HEK293T (cell line): Measurements from ENCODE around the gene FAM124A.

Experiments
- CTCF ChIA-PET: fragments of 350-600 bp; formaldehyde crosslinking; extraction: SDS; loops from one replicate; lab custom pipeline; 2021; ENCODE audit warnings: antibody characterized with exemption, inconsistent platforms; lab: Yijun Ruan, JAX
- POLR2A ChIA-PET: fragments of 350-600 bp; formaldehyde crosslinking; extraction: SDS; loops from one replicate; lab custom pipeline; 2020; ENCODE audit warnings: antibody characterized with exemption, inconsistent platforms; lab: Yijun Ruan, JAX
- DNase-seq: peaks from one replicate; pipeline ENCODE4 v3.0.0; 2012; ENCODE audit warnings: mixed read lengths; ENCODE audit errors: extremely low spot score
- ARNT ChIP-seq: fragments of 450-650 bp; IDR thresholded peaks from 2 replicates; pipeline ENCODE4 v1.6.1; 2017; ENCODE audit warnings: mild to moderate bottlenecking
- BHLHE40 ChIP-seq: fragments of 450-650 bp; IDR thresholded peaks from 2 replicates; pipeline ENCODE4 v1.6.1; 2016; ENCODE audit warnings: mild to moderate bottlenecking, moderate library complexity, borderline replicate concordance
- CTBP1 ChIP-seq: fragments of 450-650 bp; IDR thresholded peaks from 2 replicates; pipeline ENCODE4 v1.6.1; 2016; ENCODE audit warnings: borderline replicate concordance
- ELF4 ChIP-seq: fragments of 450-650 bp; IDR thresholded peaks from 2 replicates; pipeline ENCODE4 v1.6.1; 2017; ENCODE audit warnings: antibody characterized with exemption
- FOXA1 ChIP-seq: fragments of 450-650 bp; IDR thresholded peaks from 2 replicates; pipeline ENCODE4 v1.6.1; 2016; ENCODE audit warnings: mild to moderate bottlenecking
- FOXK2 ChIP-seq: fragments of 450-650 bp; IDR thresholded peaks from 2 replicates; pipeline ENCODE4 v1.6.1; 2016; ENCODE audit warnings: mild to moderate bottlenecking
- FOXM1 ChIP-seq: fragments of 450-650 bp; IDR thresholded peaks from 2 replicates; pipeline ENCODE4 v1.6.1; 2017; ENCODE audit warnings: mild to moderate bottlenecking, borderline replicate concordance
- HDGF ChIP-seq: fragments of 450-650 bp; IDR thresholded peaks from 2 replicates; pipeline ENCODE4 v1.6.1; 2017; ENCODE audit warnings: antibody characterized with exemption, borderline replicate concordance
- L3MBTL2 ChIP-seq: fragments of 450-650 bp; conservative IDR thresholded peaks from 2 replicates; pipeline ENCODE4 v1.6.1; 2016; ENCODE audit warnings: mild to moderate bottlenecking
- LEF1 ChIP-seq: fragments of 450-650 bp; IDR thresholded peaks from 2 replicates; pipeline ENCODE4 v1.6.1; 2017; ENCODE audit warnings: mild to moderate bottlenecking, borderline replicate concordance
- NFRKB ChIP-seq: fragments of 450-650 bp; IDR thresholded peaks from 2 replicates; pipeline ENCODE4 v1.6.1; 2016; ENCODE audit warnings: mild to moderate bottlenecking, moderate library complexity
- SP1 ChIP-seq: fragments of 450-650 bp; IDR thresholded peaks from 2 replicates; pipeline ENCODE4 v1.6.1; 2017
- SUZ12 ChIP-seq: fragments of 450-650 bp; IDR thresholded peaks from 2 replicates; pipeline ENCODE4 v1.6.1; 2016; ENCODE audit warnings: mild to moderate bottlenecking
- TARDBP ChIP-seq: fragments of 450-650 bp; IDR thresholded peaks from 2 replicates; pipeline ENCODE4 v1.6.1; 2016
- ZNF384 ChIP-seq: fragments of 450-650 bp; IDR thresholded peaks from 2 replicates; pipeline ENCODE4 v1.6.1; 2016
- TF ChIP-seq, protein P1 (sequence below): fragments of 450-650 bp; IDR thresholded peaks from 2 replicates; pipeline ENCODE4 v1.6.1; 2016

Gene FAM124A

DNA sequence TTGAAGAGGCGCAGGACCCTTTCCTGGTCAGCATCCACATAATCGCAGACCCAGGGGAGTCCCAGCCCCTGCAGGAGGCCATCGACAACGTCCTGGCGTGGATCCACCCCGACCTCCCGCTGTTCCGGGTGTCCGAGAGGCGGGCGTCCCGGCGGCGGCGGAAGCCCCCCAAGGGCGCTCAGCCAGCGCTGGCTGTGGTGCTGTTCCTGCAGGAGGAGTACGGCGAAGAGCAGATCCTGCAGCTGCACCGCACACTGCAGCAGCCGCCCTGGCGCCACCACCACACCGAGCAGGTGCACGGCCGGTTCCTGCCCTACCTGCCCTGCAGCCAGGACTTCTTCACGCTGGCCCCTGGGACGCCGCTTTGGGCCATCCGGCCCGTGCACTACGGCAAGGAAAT lies 29.3 kb downstream of the FAM124A start:
- CTCF ChIA-PET = interaction anchor here (1.5 kb wide), 1 partner anchor 126 kb away, joined by 3 read pairs; no protein-coding TSS in a partner anchor

DNA sequence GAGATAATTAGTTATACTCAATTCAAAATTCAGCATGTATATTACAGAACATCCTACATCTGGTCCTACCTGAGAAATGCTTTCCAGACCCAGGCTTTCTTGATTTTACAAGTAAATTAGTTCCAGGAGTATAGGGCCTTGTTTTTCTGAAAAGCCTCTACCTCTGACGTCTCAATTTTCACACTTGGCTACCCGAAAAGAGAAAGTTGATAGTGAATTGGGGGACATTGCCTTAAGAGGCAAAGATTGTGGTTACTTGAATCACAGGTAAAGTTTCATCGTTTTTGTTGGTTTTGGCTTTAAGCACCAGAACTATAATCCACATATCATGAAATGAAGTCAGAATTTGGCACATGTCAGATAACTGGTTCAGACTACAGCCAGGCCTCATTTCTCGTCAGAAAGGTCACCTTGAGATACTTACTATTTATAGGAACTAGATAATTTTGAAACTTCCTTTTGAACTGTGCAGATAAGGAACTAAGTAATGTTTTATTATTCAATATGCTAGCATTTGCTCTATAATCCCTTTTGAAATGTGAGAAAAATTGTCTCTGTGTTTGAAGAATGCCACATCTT lies 30.8 kb downstream of the FAM124A start:
- ChIA-PET POLR2A (no interaction called here), CTCF (no interaction called here)

More for the DNA sequence above, 29.3 kb downstream of the FAM124A start:
- no peak for DNase-seq
- POLR2A ChIA-PET = no interaction called here
- TF ChIP-seq CTBP1 (no peak), HDGF (no peak), LEF1 (no peak), BHLHE40 (no peak), FOXM1 (no peak), ARNT (no peak), ZNF384 (no peak), SUZ12 (no peak), FOXA1 (no peak), L3MBTL2 (no peak), NFRKB (no peak), SP1 (no peak), ELF4 (no peak)
- TF ChIP-seq, protein P1, sequence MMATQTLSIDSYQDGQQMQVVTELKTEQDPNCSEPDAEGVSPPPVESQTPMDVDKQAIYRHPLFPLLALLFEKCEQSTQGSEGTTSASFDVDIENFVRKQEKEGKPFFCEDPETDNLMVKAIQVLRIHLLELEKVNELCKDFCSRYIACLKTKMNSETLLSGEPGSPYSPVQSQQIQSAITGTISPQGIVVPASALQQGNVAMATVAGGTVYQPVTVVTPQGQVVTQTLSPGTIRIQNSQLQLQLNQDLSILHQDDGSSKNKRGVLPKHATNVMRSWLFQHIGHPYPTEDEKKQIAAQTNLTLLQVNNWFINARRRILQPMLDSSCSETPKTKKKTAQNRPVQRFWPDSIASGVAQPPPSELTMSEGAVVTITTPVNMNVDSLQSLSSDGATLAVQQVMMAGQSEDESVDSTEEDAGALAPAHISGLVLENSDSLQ = no peak

DNA sequence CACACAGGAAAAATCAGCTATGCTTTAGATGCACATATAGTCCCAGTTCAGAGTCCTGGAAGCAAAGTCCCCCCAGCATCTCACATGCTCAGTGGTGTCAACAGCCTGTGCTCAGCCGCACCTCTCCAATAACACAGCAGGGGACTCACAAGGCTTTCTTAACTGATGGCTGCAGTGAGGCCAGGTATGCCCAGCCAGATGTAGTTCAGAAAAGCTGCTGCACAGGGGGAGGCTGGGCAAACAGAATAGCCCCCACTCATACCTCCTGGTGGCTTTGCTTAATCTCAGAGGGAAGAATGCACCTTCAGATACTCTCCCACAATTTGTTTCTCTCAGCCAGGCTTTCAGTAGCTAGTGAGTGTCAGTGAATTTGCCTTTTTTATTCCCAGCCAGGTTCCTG lies 33.4 kb downstream of the FAM124A start:
- ChIA-PET POLR2A (no interaction called here), CTCF (interaction anchor here (0.7 kb wide), 1 partner anchor 25 kb away, joined by 3 read pairs; no protein-coding TSS in a partner anchor)
- TF ChIP-seq HDGF (no peak), SP1 (no peak), TARDBP (no peak), FOXK2 (no peak), SUZ12 (no peak), ELF4 (no peak), ZNF384 (no peak)
- TF ChIP-seq, protein P1 = no peak
- no peak for DNase-seq

More for the DNA sequence above, 30.8 kb downstream of the FAM124A start:
- DNase-seq = no peak
- TF ChIP-seq HDGF (no peak), LEF1 (no peak), ARNT (no peak), SP1 (no peak), CTBP1 (no peak), ZNF384 (no peak), FOXM1 (no peak), TARDBP (no peak), FOXK2 (no peak), FOXA1 (no peak), BHLHE40 (no peak), NFRKB (no peak), SUZ12 (no peak), L3MBTL2 (no peak), ELF4 (no peak)
- TF ChIP-seq, protein P1 = no peak

DNA sequence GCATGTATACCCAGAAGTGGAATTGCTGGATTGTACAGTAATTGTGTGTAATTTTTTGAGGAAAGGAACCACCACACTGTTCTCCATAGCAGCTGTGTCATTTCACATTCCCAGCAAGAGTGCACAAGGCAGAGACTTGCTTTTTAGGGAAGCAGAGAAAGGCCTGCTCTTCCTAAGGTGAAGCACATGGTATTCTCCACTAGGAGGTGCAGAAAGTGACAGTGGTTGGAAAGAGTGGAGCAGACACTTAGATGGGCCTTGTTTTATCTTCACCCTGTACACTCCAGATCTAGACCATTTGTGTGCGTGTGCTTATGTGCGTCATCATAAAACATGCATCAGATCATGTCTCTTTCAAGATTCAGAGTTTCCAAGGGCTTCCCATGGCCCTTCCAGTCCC lies 35.0 kb downstream of the FAM124A start:
- TF ChIP-seq HDGF (no peak), CTBP1 (no peak), ZNF384 (no peak), TARDBP (no peak), BHLHE40 (no peak), SUZ12 (no peak), ARNT (no peak), LEF1 (no peak), ELF4 (no peak), FOXA1 (no peak), FOXM1 (no peak), NFRKB (no peak), FOXK2 (no peak), SP1 (no peak), L3MBTL2 (no peak)
- TF ChIP-seq, protein P1 = no peak
- ChIA-PET POLR2A (no interaction called here), CTCF (no interaction called here)
- no peak for DNase-seq

DNA sequence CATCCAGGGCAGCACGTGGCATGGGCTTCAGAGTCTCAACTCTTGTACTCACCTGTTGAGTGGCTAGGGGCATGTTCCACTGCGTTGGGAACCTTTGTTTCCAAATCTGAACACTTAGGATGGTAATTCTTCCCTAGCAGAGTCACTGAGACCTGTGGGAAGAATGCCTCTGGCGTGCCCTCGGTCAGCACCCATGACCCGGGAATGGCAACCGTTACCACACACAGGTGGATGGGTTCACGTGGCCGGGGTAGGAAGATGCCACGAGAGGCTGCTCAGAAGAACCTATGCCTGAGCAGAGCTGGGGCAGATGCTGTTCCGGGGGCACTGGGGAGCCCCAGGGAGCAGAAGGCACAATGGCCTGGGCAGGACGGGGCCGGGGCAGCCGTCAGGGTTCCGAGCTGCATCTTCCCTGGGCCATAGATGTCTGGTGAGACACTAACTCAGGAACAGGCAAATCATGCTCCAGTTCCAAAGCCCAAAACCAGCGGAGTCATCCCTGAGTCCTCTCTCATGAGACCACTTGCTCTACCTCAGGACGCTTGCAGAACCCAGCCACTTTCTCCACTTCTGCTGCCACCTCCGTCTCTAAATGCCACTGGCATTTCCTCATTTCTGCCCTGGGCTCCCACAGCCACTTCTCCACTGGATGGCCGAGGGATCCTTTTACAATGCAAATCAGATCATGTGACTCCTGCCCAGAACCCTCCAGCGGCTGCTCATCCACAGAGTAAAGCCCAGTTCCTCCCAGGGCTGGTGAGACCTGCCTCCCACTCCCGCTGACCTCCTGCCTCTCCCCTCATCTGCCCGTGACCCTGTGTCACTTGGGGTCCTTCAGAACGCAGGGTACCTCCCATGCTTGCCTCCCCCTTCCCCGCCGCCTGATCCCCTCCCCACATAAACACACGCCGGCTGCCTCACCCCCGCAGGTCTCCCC lies 36.7 kb downstream of the FAM124A start:
- POLR2A ChIA-PET = no interaction called here
- DNase-seq = no peak
- CTCF ChIA-PET = no interaction called here
- TF ChIP-seq LEF1 (no peak), NFRKB (no peak), ARNT (no peak), FOXK2 (no peak), ELF4 (no peak), SUZ12 (no peak), TARDBP (no peak), FOXM1 (no peak), ZNF384 (no peak), HDGF (no peak), SP1 (no peak), CTBP1 (no peak), L3MBTL2 (no peak), BHLHE40 (no peak), FOXA1 (no peak)
- TF ChIP-seq, protein P1 = no peak
